OCI-M2 (cell line): ENCODE results near the gene HES6.

Experiments
- DNase-seq: peaks from one replicate; lab custom pipeline; 2025; ENCODE audit not compliant: unreplicated experiment; lab: John Stamatoyannopoulos, UW

HES6 gene

GRCh38 chr2:238235856-238236255 is 4.0 kb downstream of the HES6 start:
- no peak for DNase-seq

DNA sequence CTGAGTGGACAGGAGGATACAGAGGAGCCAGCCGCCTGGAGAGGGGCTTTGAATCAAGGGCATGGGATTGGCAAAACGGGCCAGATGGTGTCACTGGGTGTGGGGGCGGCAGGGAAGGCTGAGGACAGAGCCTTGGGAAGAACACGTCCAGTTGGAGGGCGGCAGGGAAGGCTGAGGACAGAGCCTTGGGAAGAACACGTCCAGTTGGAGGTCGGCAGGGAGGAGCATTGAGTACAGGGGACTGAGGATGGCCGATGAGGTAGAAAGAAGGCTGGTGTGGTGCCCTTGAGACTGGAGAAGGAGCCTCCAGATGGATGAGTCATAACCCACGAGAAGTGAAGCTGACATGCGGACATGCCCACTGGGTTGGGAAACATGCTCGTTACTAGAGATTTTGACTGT is 4.5 kb downstream of the HES6 start:
- DNase-seq, result no peak

- no peak for DNase-seq
Measured at GRCh38 chr2:238233625-238234024, 6.2 kb downstream of the HES6 start.

GRCh38 chr2:238231809-238232208 is 8.0 kb downstream of the HES6 start:
- DNase-seq, result no peak

- no peak for DNase-seq
Measured at GRCh38 chr2:238231251-238231793, 8.5 kb downstream of the HES6 start.

DNA sequence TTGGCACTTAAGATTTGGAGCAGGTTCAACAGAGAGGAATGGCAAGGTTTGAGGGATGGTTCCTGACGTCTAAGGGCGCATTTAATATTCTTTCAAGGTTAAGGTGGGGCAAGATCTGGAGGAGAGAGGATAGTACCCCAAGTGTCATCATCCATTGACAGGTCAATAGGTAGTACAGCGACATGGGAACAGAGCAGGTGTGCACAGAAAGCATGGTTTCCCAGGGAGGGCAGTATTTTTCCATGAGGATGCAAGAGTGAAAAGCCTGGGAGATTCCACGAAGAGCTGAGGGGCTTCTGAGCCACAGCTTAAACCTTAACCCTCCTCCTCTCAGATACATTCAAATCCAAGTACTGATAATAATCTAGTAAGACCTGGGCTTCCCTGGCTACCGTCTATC is 9.1 kb downstream of the HES6 start:
- DNase-seq, result no peak

GRCh38 chr2:238228700-238229099 is 11.1 kb downstream of the HES6 start:
- DNase-seq, result no peak

DNA sequence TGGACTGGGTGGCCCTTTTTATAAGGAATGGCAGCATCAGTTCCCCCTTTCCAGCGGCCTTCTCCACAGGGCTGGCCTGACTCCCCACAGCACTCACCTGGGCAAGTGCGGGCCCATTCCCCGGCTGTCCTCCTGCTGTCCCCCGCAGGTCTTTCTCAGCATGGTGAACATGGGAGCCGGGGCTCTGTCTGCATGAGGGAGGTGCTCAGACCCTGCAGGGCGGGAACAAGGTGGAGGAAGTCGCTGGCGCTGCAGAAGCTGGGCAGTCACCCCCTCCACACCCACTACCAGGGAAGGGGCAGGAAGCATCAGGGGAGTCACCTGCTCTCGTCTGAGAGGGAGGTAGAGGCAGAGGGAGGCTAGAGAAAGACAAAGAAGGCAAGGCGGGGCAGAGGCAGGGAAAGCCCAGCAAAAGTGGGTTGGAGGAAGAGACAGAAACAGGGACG is 12.2 kb downstream of the HES6 start:
- no peak for DNase-seq

- no peak for DNase-seq
Measured at GRCh38 chr2:238226698-238227586, 12.9 kb downstream of the HES6 start.

- no peak for DNase-seq
Measured at GRCh38 chr2:238225911-238226697, 13.7 kb downstream of the HES6 start.

DNA sequence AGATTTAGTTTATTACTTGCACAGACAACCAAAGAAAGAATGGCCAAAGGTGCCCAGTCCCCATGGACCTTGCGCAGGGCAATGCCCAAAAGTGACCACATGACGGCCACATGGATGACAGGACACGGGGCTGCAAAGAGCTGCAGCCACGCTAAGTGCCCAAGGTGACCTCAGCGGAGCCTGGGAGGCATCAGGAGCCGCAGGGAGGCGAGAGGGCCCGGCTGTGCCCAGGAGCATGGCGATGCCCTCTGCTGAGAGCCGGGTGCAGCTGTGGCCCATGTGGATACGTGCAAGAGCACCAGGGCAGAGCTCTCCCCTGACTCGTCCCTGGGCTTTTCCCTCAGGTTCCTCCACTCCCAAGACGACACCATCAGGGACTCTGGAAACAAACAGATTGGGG is 14.7 kb downstream of the HES6 start:
- DNase-seq, result no peak

DNA sequence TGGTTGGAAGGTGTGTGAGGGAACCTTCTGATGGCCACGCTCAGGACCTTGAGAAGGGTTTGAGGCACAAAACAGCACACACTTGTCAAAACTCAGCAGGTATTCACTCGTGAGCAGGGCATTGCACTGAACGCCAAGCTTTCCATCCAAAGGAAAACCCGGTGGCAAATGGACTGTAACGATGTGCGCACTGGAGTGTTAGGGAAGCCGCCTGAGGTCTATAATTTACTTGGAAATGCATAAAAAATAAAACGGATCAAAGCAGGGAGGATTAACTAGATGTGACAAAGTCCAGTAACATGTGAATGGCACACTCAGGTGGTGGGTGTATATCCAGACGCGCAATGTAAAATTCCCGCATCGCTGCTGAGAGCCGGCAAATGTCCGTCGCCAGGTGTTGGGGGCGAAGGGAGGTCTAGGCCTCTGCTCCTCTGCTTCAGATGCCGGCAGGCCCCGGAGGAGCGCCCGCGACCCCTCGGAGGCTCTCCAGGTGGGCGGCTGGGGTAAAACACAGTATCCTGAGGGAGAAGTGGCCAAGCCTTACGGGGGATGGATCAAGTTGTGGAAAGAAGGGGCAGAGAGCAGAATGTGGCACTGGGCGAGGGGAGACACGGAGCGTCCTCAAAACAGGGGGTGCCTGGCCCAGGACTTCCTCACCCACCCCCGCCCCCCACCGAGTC is 15.3 kb downstream of the HES6 start:
- no peak for DNase-seq

GRCh38 chr2:238220892-238221521 is 18.8 kb downstream of the HES6 start:
- no peak for DNase-seq

- DNase-seq, result no peak
Measured at GRCh38 chr2:238220274-238220891, 19.5 kb downstream of the HES6 start.

- DNase-seq, result no peak
Measured at GRCh38 chr2:238216651-238217184, 23.1 kb downstream of the HES6 start.

DNA sequence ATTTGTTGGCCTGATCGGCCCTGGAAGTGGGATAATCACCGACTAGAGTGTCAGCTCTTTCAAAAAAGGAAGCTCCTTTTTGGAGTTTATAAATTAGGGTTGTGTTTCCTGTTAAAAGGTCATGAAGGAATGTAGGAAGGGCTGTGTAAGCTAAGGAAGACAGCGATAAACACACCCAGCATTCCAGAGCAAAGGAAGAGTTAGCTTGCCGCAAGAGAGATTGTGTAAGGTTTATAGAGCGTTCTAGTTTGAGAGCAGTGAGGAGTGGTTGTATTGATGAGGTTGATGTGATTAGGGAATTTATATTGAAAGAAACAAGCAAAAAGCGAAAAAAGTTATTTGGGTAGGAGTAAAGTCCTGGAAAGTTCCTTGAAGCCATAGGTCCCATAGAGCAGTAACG is 32.8 kb downstream of the HES6 start:
- no peak for DNase-seq

DNA sequence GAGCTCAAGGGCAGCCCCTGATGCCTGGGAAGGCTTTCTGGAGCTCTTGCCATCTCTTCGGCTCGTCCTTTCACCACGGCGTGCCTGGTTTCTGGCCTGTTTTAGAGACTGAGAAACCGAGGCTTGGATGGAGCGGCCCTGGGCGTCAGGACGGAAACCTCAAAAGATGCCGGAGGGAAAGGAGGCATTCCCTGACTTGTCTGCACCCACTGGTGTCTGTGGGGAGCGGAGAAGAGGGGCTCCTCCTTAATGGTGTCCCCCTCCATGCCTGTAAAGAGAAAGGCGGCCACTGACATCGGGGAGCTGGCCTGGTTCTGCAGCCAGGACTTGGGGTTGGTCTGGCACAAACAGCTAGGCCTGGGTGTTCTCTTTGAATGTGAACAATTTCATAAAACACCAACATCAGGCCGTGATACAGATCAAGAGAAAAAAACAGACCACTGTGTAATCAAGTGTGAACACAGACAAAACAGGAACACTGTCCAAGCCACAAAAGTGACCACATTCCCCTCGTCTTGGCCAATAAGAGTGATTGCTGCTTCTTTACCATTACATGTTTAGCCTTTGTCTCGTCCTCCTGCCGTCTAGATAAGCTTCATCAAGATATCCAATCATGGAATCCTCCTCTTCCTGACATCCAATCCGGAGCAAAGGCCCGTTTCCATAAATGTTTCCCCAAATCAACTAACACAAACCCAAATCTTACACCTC is 35.7 kb downstream of the HES6 start:
- DNase-seq, result no peak

DNA sequence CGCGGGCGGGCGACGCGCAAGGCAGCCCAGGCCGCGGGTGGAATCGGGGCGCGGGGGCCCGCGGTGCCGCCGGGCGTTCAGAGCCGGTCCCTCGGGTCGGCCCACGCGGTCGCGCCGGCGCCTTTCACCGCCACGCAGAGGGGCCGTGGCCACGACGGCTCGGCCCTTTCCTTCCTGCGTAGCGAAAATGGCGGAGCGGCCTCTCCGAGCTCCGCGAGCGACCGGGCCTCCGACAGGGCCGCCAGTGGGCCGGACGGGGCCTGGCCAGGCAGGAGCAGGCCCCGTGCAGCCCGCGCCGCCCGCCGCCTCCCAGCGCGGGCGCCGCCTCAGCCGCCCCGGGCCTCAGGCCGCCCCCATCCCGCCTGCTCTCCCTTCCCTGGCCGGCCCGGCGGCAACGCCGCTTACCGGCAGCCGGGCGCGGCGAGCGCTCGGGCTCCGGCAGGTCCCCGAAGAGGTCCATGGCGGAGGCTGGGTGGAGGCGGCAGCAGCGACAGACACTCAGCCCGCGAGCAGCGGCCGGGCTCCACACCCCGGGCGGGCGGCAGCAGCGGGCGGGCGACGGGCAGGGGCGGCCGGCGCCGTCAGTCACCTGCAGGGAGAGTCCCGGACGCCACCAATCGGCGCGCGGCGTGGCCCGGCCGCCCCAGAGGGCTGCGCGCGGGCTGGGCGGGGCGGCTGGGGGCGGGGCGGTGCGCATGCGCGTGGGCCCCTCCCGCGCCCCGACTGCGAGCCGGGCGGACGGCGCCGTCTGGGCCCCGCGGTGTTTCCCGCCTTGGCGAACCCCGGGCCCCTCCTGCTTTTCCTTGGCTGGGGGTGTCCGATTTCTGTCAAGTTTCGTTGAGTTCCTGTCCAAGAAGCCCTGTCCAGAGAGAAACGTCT is 36.5 kb downstream of the HES6 start, which contains the start of gene ILKAP:
Gene ILKAP, minus strand, starts transcription at position 602 of the 879 bp plus-strand sequence. Its CDS starts 142 bp downstream, at position 460.
- no peak for DNase-seq
